GM20431 (cell line): ENCODE data around the gene IL18BP.

Experiments
- in situ Hi-C: fragments of 300-500 bp; cut with MseI, MboI; formaldehyde crosslinking; loops from one replicate; pipeline ENCODE4 v1.15.0; 2020; ENCODE audit warnings: low sequenced_read_pairs; ENCODE audit not compliant: unreplicated experiment

The IL18BP gene

DNA sequence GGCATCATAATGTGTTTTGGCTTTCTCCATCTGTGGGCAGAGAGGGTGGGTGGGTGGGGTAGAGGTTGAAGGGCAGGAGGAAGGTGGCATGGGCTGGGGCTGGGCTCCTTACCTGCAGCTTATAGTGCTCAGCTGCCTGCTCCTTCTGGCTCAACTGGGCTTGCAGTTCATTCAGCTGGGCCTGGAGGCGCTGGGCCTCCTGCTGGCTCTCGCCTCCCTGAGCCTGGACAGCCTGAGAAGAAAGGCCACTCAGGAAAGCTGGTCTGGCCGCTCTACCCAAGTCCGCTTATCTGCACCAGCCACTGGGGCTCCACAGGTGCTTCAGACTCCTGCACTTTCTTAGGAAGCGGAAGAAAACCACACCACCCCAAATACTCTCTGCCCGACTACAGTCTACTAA lies 10.4 kb downstream of the IL18BP start:
- in situ Hi-C loops: no loop called here

GRCh38 chr11:72010529-72011233 lies 12.0 kb downstream of the IL18BP start:
- in situ Hi-C loops: no loop called here

GRCh38 chr11:72012091-72012630 lies 13.5 kb downstream of the IL18BP start:
- in situ Hi-C loops: no loop called here

- in situ Hi-C loops: no loop called here
These were observed 14.4 kb downstream of the IL18BP start for GRCh38 chr11:72012897-72013721.

GRCh38 chr11:72013765-72014711 lies 15.3 kb downstream of the IL18BP start:
- in situ Hi-C loops: no loop called here

DNA sequence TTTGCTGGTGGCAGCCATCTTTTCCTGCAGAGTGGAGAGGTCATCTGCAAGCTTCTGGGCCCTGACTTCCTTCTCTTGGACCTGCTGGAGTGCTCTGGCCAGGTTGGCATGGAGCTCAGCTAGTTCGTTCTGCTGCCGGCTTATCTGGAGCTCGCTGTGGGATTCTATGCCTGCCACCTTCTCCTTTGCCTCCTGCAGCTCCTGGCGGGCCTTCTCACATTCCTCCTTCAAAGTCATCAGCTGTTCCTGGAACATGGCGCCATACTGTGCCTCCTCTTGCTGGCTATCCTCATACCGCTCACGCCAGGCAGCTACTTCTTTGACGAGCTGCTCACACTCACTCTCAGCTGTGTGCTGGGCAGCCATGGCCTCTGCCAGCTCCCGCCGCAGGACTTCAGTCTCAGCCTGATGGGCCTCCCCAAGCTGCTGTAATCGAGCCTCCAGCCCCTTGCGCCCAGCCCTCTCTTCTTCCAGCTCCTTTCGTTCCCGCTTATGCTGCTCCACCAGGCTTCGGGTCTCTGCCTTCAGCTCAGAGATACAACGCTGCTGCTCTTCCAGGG lies 16.1 kb downstream of the IL18BP start:
- in situ Hi-C loops: no loop called here

GRCh38 chr11:72015511-72016061 lies 16.9 kb downstream of the IL18BP start:
- in situ Hi-C loops: no loop called here

- in situ Hi-C loops: no loop called here
These were observed 19.5 kb downstream of the IL18BP start for GRCh38 chr11:72018171-72018570.

DNA sequence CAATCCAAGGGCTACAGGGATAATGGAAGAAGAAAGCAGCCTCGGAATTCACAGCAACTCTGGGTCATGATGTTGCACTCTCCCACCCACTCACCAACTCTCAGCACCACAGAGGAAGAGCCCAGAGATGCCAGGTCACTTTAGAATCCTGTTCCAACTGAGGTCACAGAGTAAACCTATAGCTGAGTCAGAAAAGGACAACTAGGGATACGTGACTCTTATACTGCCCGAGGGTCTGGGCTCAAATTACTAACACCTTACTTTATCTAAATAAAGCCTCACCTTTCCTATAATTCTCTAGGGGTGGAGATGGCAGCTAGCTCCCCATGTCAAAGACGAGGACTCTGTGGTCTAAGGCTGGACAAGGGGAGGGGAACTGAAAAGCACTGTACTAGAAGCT lies 24.6 kb downstream of the IL18BP start:
- in situ Hi-C loops: no loop called here

DNA sequence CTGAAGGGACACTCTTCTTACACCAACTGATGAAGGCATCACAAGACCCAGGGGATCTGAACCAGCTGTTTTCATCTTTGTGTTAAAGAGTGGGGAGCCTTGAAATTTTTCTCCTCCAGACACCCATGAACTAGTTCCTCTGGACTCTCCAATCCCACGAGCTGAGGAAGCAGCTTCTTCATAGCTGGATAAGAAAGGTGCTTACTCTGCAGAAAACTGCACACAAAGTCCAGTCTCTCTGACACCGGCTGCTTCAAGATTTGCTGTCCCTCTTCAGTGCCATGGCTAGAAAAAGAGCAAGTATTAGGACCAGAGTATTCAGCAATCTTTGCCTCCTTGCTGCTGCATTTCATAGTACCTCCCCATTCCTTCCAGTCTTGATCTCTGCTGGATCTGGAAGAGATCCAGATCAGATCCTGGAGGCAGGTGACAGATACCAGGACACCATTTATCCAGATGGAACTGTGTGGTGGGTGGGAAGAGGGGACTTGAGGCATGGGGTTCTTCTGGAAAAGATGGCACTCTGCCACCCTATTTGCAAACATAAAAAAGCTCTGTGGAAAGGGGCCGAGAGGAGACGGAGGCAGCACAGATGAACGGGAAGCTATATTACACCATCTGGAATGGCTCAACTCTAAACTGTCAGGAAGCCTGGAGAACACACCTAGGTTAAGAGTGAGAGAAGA lies 25.5 kb downstream of the IL18BP start:
- in situ Hi-C loops: no loop called here

- in situ Hi-C loops: no loop called here
These were observed 27.4 kb downstream of the IL18BP start for GRCh38 chr11:72026090-72026489.

DNA sequence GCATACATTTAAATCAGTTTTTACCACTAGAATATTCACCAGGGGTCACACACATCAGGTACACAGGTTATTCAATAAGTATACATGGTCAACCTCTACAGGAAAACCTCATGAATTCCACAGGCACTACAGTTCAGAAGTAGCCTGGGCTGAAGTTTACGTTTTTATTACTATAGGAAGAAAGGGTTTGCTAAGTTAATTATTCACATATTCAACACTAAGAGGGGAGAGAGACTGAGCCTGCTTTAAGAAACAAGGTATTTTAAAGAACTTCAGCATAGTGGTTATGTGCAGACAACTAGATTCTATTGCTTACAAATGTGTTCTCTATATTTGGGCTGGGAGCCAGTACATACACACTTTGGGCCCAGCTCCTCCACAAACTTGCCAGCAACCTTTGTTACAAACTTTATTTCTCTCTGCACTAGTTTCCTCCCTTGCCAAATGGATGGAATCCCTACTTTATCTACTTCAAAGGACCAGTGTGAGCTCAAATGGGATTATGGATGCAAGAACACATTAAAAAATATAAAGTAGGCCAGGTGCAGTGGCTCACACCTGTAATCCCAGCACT lies 31.9 kb downstream of the IL18BP start:
- in situ Hi-C loops: loop anchor here (10.0 kb wide), 1 partner anchor 64 kb away; no protein-coding TSS in a partner anchor

DNA sequence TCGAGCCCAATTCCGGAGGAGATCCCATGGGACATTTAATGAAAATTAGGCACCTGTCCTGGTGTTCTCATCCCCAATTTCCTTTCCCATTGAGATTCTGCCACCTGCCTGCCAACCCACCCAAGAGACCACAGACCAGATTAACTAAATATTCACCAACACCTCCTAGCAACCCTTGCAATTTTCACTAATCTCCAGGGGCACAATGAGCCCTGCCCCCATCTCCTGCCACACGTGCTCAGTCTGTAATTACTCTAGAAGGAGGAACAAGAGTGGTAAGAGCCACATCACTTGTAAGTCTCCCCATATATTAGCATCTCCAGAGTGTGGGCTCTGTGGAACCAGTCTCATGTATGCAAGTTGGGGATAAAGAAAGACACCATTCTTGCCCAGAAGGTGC lies 38.0 kb downstream of the IL18BP start:
- in situ Hi-C loops: loop anchor here (10.0 kb wide), 1 partner anchor 58 kb away; no protein-coding TSS in a partner anchor

DNA sequence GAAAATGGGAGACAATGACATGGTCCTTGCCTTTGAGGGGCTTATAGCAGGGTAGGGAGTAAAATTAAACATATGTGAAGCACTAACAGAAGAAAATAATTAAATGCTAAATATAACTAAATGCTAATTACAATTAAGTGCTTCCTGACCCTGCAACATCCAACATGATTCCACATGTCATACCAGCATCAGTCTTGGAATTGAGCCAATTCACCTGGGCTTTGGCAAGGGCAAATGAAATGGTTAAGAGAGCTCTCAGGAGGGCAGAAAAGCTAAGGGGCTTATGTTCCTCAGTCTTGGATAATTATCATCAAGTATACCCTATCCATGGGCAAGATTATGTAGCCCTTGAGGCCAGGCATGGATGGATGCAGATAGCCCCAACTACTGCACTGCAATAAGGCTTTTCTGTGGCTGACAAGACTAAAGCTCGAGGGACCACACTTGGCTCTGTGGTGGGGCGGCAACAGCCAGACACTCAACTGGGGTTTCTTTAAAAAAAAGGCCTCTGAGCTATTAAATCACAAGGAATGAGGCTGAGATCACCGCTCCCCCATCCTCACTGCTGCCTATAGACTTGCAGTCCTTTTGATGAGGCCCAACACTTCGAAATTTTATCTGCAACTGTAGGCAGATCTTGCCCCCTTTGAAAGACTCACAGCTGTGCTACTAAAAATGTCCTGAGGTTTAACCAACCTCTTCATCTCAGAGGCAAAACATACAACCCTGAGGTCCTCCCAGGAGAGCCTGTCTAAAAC lies 39.0 kb downstream of the IL18BP start:
- in situ Hi-C loops: loop anchor here (10.0 kb wide), 1 partner anchor 57 kb away; no protein-coding TSS in a partner anchor

GRCh38 chr11:72038491-72038890 lies 39.8 kb downstream of the IL18BP start:
- in situ Hi-C loops: loop anchor here (10.0 kb wide), 1 partner anchor 56 kb away; no protein-coding TSS in a partner anchor

GRCh38 chr11:72039031-72039855 lies 40.5 kb downstream of the IL18BP start:
- in situ Hi-C loops: loop anchor here (10.0 kb wide), 1 partner anchor 56 kb away; no protein-coding TSS in a partner anchor
